IgD-negative memory B cell (primary cell): ENCODE data around the gene PRCD. TPM values are rescaled to one million over a fixed set of nuclear protein-coding genes. Genes with fewer than 3 reads are reported as not detected.

ENCODE experiments used
- H3K27ac Mint-ChIP-seq, 3 donors: one replicate each; pipeline ENCODE4 v1.8.0; 2020 to 2022; ENCODE audit warnings: mild to moderate bottlenecking in 3 of 3, mixed read lengths in 3 of 3, moderate library complexity in 1 of 3
- H3K27me3 Mint-ChIP-seq: one replicate; pipeline ENCODE4 v1.8.0; 2021; ENCODE audit warnings: mixed read lengths
- H3K36me3 Mint-ChIP-seq: one replicate; pipeline ENCODE4 v1.8.0; 2020; ENCODE audit warnings: mild to moderate bottlenecking, mixed read lengths
- H3K4me1 Mint-ChIP-seq, 3 donors: one replicate each; pipeline ENCODE4 v1.8.0; 2020 to 2022; ENCODE audit warnings: mixed read lengths in 3 of 3, mild to moderate bottlenecking in 1 of 3
- H3K4me3 Mint-ChIP-seq, 4 donors: one replicate each; pipeline ENCODE4 v1.8.0; 2020 to 2022; ENCODE audit warnings: mild to moderate bottlenecking in 4 of 4, mixed read lengths in 4 of 4, moderate library complexity in 3 of 4
- H3K9me3 Mint-ChIP-seq, 3 donors: one replicate each; pipeline ENCODE4 v1.8.0; 2020 to 2021; ENCODE audit warnings: mixed read lengths in 3 of 3, mild to moderate bottlenecking in 1 of 3
- polyA plus RNA-seq: library from polyadenylated mRNA; unstranded; fragments of 300-500 nt; fragmentation: Illumina TruSeq; gene quantifications from one replicate; pipeline ENCODE4 v1.2.3, GENCODE V29; 2021

The PRCD gene
- polyA plus RNA-seq = 24.4 TPM

- Mint-ChIP-seq H3K4me3 (peak within 1 kb of the TSS; percentile 58 to 88 (median 80)), H3K27ac (peak within 1 kb of the TSS in 2 of 3 donors; percentile 39 to 58), H3K9me3 (no peaks in the 10 kb centered on the region), H3K4me1 (peaks cover 7 to 13% (median 10%) of the 10 kb centered on the region in 3 donors), H3K36me3 (peaks cover 3% of the 10 kb centered on the region), H3K27me3 (peaks cover 15% of the 10 kb centered on the region)
These were observed at the start of gene PRCD for GRCh38 chr17:76539631-76540271. PRCD (plus strand) TSS chr17:76540044; CDS start chr17:76540142, 98 bp downstream.

- no peaks in the 10 kb centered on the region for H3K9me3 Mint-ChIP-seq
- H3K27me3 Mint-ChIP-seq = no peaks in the 10 kb centered on the region
- H3K4me1 Mint-ChIP-seq = peaks cover 36 to 57% (median 42%) of the 10 kb centered on the region in 3 donors
These were observed 49.6 kb upstream of the PRCD start for GRCh38 chr17:76490112-76490710.

GRCh38 chr17:76491271-76492122 is 48.3 kb upstream of the PRCD start:
- H3K9me3 Mint-ChIP-seq = no peaks in the 10 kb centered on the region
- no peaks in the 10 kb centered on the region for H3K36me3 Mint-ChIP-seq
- H3K27me3 Mint-ChIP-seq = no peaks in the 10 kb centered on the region
- peaks cover 47 to 62% (median 47%) of the 10 kb centered on the region in 3 donors for H3K4me1 Mint-ChIP-seq
- peak overlapping the region; percentile 82 to 99 (median 94) for H3K4me3 Mint-ChIP-seq
- peak overlapping the region; percentile 92 to 97 (median 95) for H3K27ac Mint-ChIP-seq

More at GRCh38 chr17:76490112-76490710, 49.6 kb upstream of the PRCD start:
- Mint-ChIP-seq H3K27ac (peak overlapping the region; percentile 31 to 92 (median 66)), H3K36me3 (peaks cover 2% of the 10 kb centered on the region), H3K4me3 (peak overlapping the region in 3 of 4 donors; percentile 77 to 99 (median 90))

- H3K27me3 Mint-ChIP-seq = no peaks in the 10 kb centered on the region
- H3K4me3 Mint-ChIP-seq = peak overlapping the region; percentile 82 to 99 (median 94)
- peaks cover 50 to 69% (median 53%) of the 10 kb centered on the region in 3 donors for H3K4me1 Mint-ChIP-seq
- peak overlapping the region; percentile 92 to 97 (median 96) for H3K27ac Mint-ChIP-seq
- no peaks in the 10 kb centered on the region for H3K9me3 Mint-ChIP-seq
- peaks cover 1% of the 10 kb centered on the region for H3K36me3 Mint-ChIP-seq
These were observed 47.5 kb upstream of the PRCD start for GRCh38 chr17:76492123-76492988.

- H3K4me3 Mint-ChIP-seq = peak overlapping the region; percentile 82 to 99 (median 94)
- peaks cover 3% of the 10 kb centered on the region for H3K36me3 Mint-ChIP-seq
- H3K27me3 Mint-ChIP-seq = no peaks in the 10 kb centered on the region
- peaks cover 49 to 71% (median 51%) of the 10 kb centered on the region in 3 donors for H3K4me1 Mint-ChIP-seq
- no peaks in the 10 kb centered on the region for H3K9me3 Mint-ChIP-seq
- peak overlapping the region; percentile 92 to 97 (median 96) for H3K27ac Mint-ChIP-seq
These were observed 46.8 kb upstream of the PRCD start for GRCh38 chr17:76492989-76493501.

- H3K27me3 Mint-ChIP-seq = no peaks in the 10 kb centered on the region
- peaks cover 3% of the 10 kb centered on the region for H3K36me3 Mint-ChIP-seq
- H3K4me1 Mint-ChIP-seq = peaks cover 52 to 77% (median 52%) of the 10 kb centered on the region in 3 donors
- peak overlapping the region; percentile 92 to 97 (median 96) for H3K27ac Mint-ChIP-seq
- no peaks in the 10 kb centered on the region for H3K9me3 Mint-ChIP-seq
- H3K4me3 Mint-ChIP-seq = peak overlapping the region; percentile 82 to 99 (median 94)
These were observed 46.2 kb upstream of the PRCD start for GRCh38 chr17:76493505-76494167.

GRCh38 chr17:76495663-76496400 is 44.0 kb upstream of the PRCD start:
- Mint-ChIP-seq H3K9me3 (no peaks in the 10 kb centered on the region), H3K27me3 (no peaks in the 10 kb centered on the region), H3K4me1 (peaks cover 42 to 62% (median 46%) of the 10 kb centered on the region in 3 donors), H3K4me3 (peak overlapping the region; percentile 90 to 100 (median 99)), H3K36me3 (peaks cover 10% of the 10 kb centered on the region), H3K27ac (peak overlapping the region; percentile 85 to 96 (median 92))

GRCh38 chr17:76496464-76496863 is 43.4 kb upstream of the PRCD start:
- Mint-ChIP-seq H3K9me3 (no peaks in the 10 kb centered on the region), H3K27ac (peak overlapping the region; percentile 92 to 97 (median 96)), H3K4me1 (peaks cover 41 to 57% (median 47%) of the 10 kb centered on the region in 3 donors), H3K4me3 (peak overlapping the region; percentile 90 to 100 (median 99)), H3K36me3 (peaks cover 10% of the 10 kb centered on the region), H3K27me3 (no peaks in the 10 kb centered on the region)

- Mint-ChIP-seq H3K36me3 (peaks cover 10% of the 10 kb centered on the region), H3K9me3 (no peaks in the 10 kb centered on the region), H3K4me1 (peaks cover 38 to 57% (median 41%) of the 10 kb centered on the region in 3 donors), H3K27ac (peak overlapping the region; percentile 92 to 97 (median 96)), H3K4me3 (peak overlapping the region; percentile 90 to 100 (median 99)), H3K27me3 (no peaks in the 10 kb centered on the region)
These were observed 42.2 kb upstream of the PRCD start for GRCh38 chr17:76497699-76497978.

GRCh38 chr17:76497979-76498875 is 41.6 kb upstream of the PRCD start:
- peak overlapping the region; percentile 97 to 99 (median 97) for H3K27ac Mint-ChIP-seq
- peak overlapping the region; percentile 94 to 100 (median 99) for H3K4me3 Mint-ChIP-seq
- H3K36me3 Mint-ChIP-seq = peaks cover 10% of the 10 kb centered on the region
- H3K4me1 Mint-ChIP-seq = peaks cover 33 to 54% (median 40%) of the 10 kb centered on the region in 3 donors
- H3K27me3 Mint-ChIP-seq = no peaks in the 10 kb centered on the region
- H3K9me3 Mint-ChIP-seq = no peaks in the 10 kb centered on the region

- peak overlapping the region; percentile 94 to 100 (median 99) for H3K4me3 Mint-ChIP-seq
- H3K27me3 Mint-ChIP-seq = no peaks in the 10 kb centered on the region
- H3K9me3 Mint-ChIP-seq = no peaks in the 10 kb centered on the region
- peaks cover 32 to 49% (median 35%) of the 10 kb centered on the region in 3 donors for H3K4me1 Mint-ChIP-seq
- peaks cover 10% of the 10 kb centered on the region for H3K36me3 Mint-ChIP-seq
- H3K27ac Mint-ChIP-seq = peak overlapping the region; percentile 97 to 99 (median 97)
These were observed 41.0 kb upstream of the PRCD start for GRCh38 chr17:76498876-76499251.

- H3K36me3 Mint-ChIP-seq = peaks cover 10% of the 10 kb centered on the region
- H3K27ac Mint-ChIP-seq = peak overlapping the region; percentile 97 to 99 (median 97)
- no peaks in the 10 kb centered on the region for H3K27me3 Mint-ChIP-seq
- peak overlapping the region; percentile 94 to 100 (median 99) for H3K4me3 Mint-ChIP-seq
- peaks cover 36 to 50% (median 37%) of the 10 kb centered on the region in 3 donors for H3K4me1 Mint-ChIP-seq
- H3K9me3 Mint-ChIP-seq = no peaks in the 10 kb centered on the region
These were observed 40.6 kb upstream of the PRCD start for GRCh38 chr17:76499267-76499667.
